Muscle of arm (tissue), 12 donors: ENCODE measurements around the gene CNKSR3. TPM values are rescaled to one million over a fixed set of nuclear protein-coding genes. Genes with fewer than 3 reads are reported as not detected.

ENCODE experiments used
- DNase-seq: peaks from one replicate; pipeline ENCODE4 v3.0.0-alpha.2; 2013
- polyA plus RNA-seq, 12 donors: library from polyadenylated mRNA; unstranded; fragments of 120-200 nt; gene quantifications; one replicate each; pipeline ENCODE4 v1.2.1, GENCODE V29; 2013; ENCODE audit not compliant: insufficient read length in 12 of 12

Gene CNKSR3
- polyA plus RNA-seq, 12 donors: 12.3 to 23.0 (median 18.0) TPM; not detected in 1

GRCh38 chr6:154504865-154505449, 5.5 kb downstream of the CNKSR3 start:
- no peak for DNase-seq

- DNase-seq: no peak
Observed at GRCh38 chr6:154504102-154504501, 6.4 kb downstream of the CNKSR3 start.

- DNase-seq: no peak
Observed at GRCh38 chr6:154503658-154504057, 6.8 kb downstream of the CNKSR3 start.

- DNase-seq: no peak
Observed at GRCh38 chr6:154502553-154502952, 7.9 kb downstream of the CNKSR3 start.

GRCh38 chr6:154501578-154501868, 9.0 kb downstream of the CNKSR3 start:
- DNase-seq: no peak

GRCh38 chr6:154500769-154501577, 9.5 kb downstream of the CNKSR3 start:
- DNase-seq: no peak

GRCh38 chr6:154499855-154500589, 10.5 kb downstream of the CNKSR3 start:
- no peak for DNase-seq

GRCh38 chr6:154498340-154498934, 12.0 kb downstream of the CNKSR3 start:
- no peak for DNase-seq

GRCh38 chr6:154496793-154497517, 13.5 kb downstream of the CNKSR3 start:
- no peak for DNase-seq

- DNase-seq: no peak
Observed at GRCh38 chr6:154496186-154496585, 14.3 kb downstream of the CNKSR3 start.

GRCh38 chr6:154494592-154495311, 15.7 kb downstream of the CNKSR3 start:
- DNase-seq: no peak

GRCh38 chr6:154491567-154492470, 18.7 kb downstream of the CNKSR3 start:
- DNase-seq: no peak

GRCh38 chr6:154489822-154490221, 20.7 kb downstream of the CNKSR3 start:
- no peak for DNase-seq

- DNase-seq: no peak
Observed at GRCh38 chr6:154488802-154489437, 21.6 kb downstream of the CNKSR3 start.

- DNase-seq: no peak
Observed at GRCh38 chr6:154488248-154488593, 22.3 kb downstream of the CNKSR3 start.

- no peak for DNase-seq
Observed at GRCh38 chr6:154487367-154488247, 22.9 kb downstream of the CNKSR3 start.

- DNase-seq: no peak
Observed at GRCh38 chr6:154485815-154486214, 24.7 kb downstream of the CNKSR3 start.

GRCh38 chr6:154484942-154485341, 25.5 kb downstream of the CNKSR3 start:
- DNase-seq: no peak

GRCh38 chr6:154482858-154483257, 27.6 kb downstream of the CNKSR3 start:
- DNase-seq: peak; percentile 66
